Fibroblast of villous mesenchyme (primary cell): ENCODE results near the gene GPR107. TPM values are rescaled to one million over a fixed set of nuclear protein-coding genes. Genes with fewer than 3 reads are reported as not detected.

Experiments
- DNase-seq: peaks from one replicate; pipeline ENCODE4 v3.0.0-alpha.2; 2010; ENCODE audit warnings: low read depth
- H3K4me3 ChIP-seq: 2 replicates; pipeline ENCODE4 v1.5.1; 2011; ENCODE audit warnings: low read depth, mild to moderate bottlenecking, low read length
- CTCF ChIP-seq: IDR thresholded peaks from 2 replicates; pipeline ENCODE4 v1.5.1; 2012; ENCODE audit warnings: low read depth, mild to moderate bottlenecking, low read length; ENCODE audit not compliant: insufficient read depth
- total RNA-seq: library from RNA; depleted of rRNA; stranded (reverse); fragments of >200 nt; gene quantifications from 2 replicates; pipeline ENCODE4 v1.2.3, GENCODE V29; 2012

GPR107 gene
- total RNA-seq, 1 donor, result 38.0 TPM

GRCh38 chr9:130180516-130180915 lies 126.8 kb downstream of the GPR107 start:
- no peak for TF ChIP-seq CTCF
- no peak overlapping the region for H3K4me3 ChIP-seq
- no peak for DNase-seq

- no peak for TF ChIP-seq CTCF
- no peak overlapping the region for H3K4me3 ChIP-seq
- no peak for DNase-seq
Measured at GRCh38 chr9:130181678-130182380, 128.1 kb downstream of the GPR107 start.

GRCh38 chr9:130182381-130182909 lies 128.7 kb downstream of the GPR107 start:
- no peak for DNase-seq
- H3K4me3 ChIP-seq, result no peak overlapping the region
- no peak for TF ChIP-seq CTCF

- no peak for TF ChIP-seq CTCF
- H3K4me3 ChIP-seq, result peak overlapping the region; percentile 15
Measured at GRCh38 chr9:130183133-130183762, 129.5 kb downstream of the GPR107 start.

GRCh38 chr9:130185017-130185416 lies 131.3 kb downstream of the GPR107 start:
- no peak for TF ChIP-seq CTCF
- peak overlapping the region; percentile 21 for H3K4me3 ChIP-seq
- peak; percentile 15 for DNase-seq

More at GRCh38 chr9:130183133-130183762, 129.5 kb downstream of the GPR107 start:
- peak; percentile 56 for DNase-seq

- DNase-seq, result peak; percentile 39
- H3K4me3 ChIP-seq, result peak overlapping the region; percentile 21
- TF ChIP-seq CTCF, result no peak
Measured at GRCh38 chr9:130185490-130186031, 131.9 kb downstream of the GPR107 start.
